ENCODE data around the gene SLC22A5.

- TF ChIP-seq CTCF (IDR thresholded peaks at IDR 0.05) (no peak), POLR2AphosphoS5 (IDR thresholded peaks at IDR 0.05) (no peak), POLR2A (IDR thresholded peaks at IDR 0.05) (no peak)
Observed at GRCh38 chr5:132394667-132395259, 25.3 kb downstream of the SLC22A5 start.
